22Rv1 (cell line): Measurements from ENCODE around the gene CACNA1C.

Experiments used
- H3K27ac ChIP-seq: fragments of 450-650 bp; 2 replicates; pipeline ENCODE4 v1.5.1; 2017
- CTCF ChIP-seq: fragments of 450-650 bp; IDR thresholded peaks from 2 replicates; pipeline ENCODE4 v1.5.1; 2017; ENCODE audit warnings: mild to moderate bottlenecking
- ZFX ChIP-seq: fragments of 450-650 bp; IDR thresholded peaks from 2 replicates; pipeline ENCODE4 v1.6.1; 2017; ENCODE audit warnings: antibody characterized with exemption, borderline replicate concordance

The CACNA1C gene

GRCh38 chr12:2642896-2643425, 590.2 kb downstream of the CACNA1C start:
- H3K27ac ChIP-seq, result no peak overlapping the region
- TF ChIP-seq CTCF (no peak), ZFX (no peak)

- TF ChIP-seq CTCF, result no peak
- TF ChIP-seq ZFX, result no peak
- H3K27ac ChIP-seq, result no peak overlapping the region
These were observed 590.9 kb downstream of the CACNA1C start for GRCh38 chr12:2643576-2644135.

- TF ChIP-seq CTCF (no peak), ZFX (no peak)
- no peak overlapping the region for H3K27ac ChIP-seq
These were observed 592.1 kb downstream of the CACNA1C start for GRCh38 chr12:2644683-2645405.

GRCh38 chr12:2645460-2645859, 592.7 kb downstream of the CACNA1C start:
- no peak for TF ChIP-seq ZFX
- no peak for TF ChIP-seq CTCF

GRCh38 chr12:2646341-2646740, 593.6 kb downstream of the CACNA1C start:
- no peak overlapping the region for H3K27ac ChIP-seq
- TF ChIP-seq CTCF (no peak), ZFX (no peak)

More at GRCh38 chr12:2645460-2645859, 592.7 kb downstream of the CACNA1C start:
- no peak overlapping the region for H3K27ac ChIP-seq

GRCh38 chr12:2647186-2647585, 594.4 kb downstream of the CACNA1C start:
- H3K27ac ChIP-seq, result no peak overlapping the region
- TF ChIP-seq ZFX, result no peak
- TF ChIP-seq CTCF, result no peak

GRCh38 chr12:2648406-2648805, 595.6 kb downstream of the CACNA1C start:
- H3K27ac ChIP-seq, result no peak overlapping the region
- TF ChIP-seq CTCF (no peak), ZFX (no peak)
